PC-3 (cell line): Measurements from ENCODE around the gene SLC38A8.

Source experiments
- CTCF ChIP-seq: fragments of 300-600 bp; sonication (generic); conservative IDR thresholded peaks from 2 replicates; pipeline ENCODE4 v1.5.1; 2017; ENCODE audit warnings: antibody characterized with exemption, low read depth, mild to moderate bottlenecking, low read length
- EZH2 ChIP-seq: fragments of 300-600 bp; sonication (generic); IDR thresholded peaks from one replicate; pipeline ENCODE4 v1.6.1; 2017; ENCODE audit warnings: antibody characterized with exemption, mild to moderate bottlenecking, low read length; ENCODE audit not compliant: unreplicated experiment
- EZH2phosphoT487 ChIP-seq: fragments of 300-600 bp; sonication (generic); IDR thresholded peaks from 2 replicates; pipeline ENCODE4 v1.6.1; 2018; ENCODE audit warnings: mild to moderate bottlenecking, antibody characterized with exemption, low read length, borderline replicate concordance

GRCh38 chr16:84021488-84021887 lies 21.1 kb downstream of the SLC38A8 start:
- no peak for TF ChIP-seq CTCF
- TF ChIP-seq EZH2, result no peak
- TF ChIP-seq EZH2phosphoT487, result no peak
